Fibroblast of lung (primary cell): ENCODE measurements around the gene HAUS7.

ENCODE experiments used
- CTCF ChIP-seq, 2 donors: IDR thresholded peaks in 1 of 2; conservative IDR thresholded peaks in 1 of 2; 1 replicate in 1 of 2; 2 replicates in 1 of 2; pipeline ENCODE4 v1.5.1; 2011 to 2012; ENCODE audit warnings: low read length in 2 of 2, control low read depth in 1 of 2, inconsistent platforms in 1 of 2, low read depth in 1 of 2, mild to moderate bottlenecking in 1 of 2
- EZH2 ChIP-seq: IDR thresholded peaks from 2 replicates; pipeline ENCODE4 v1.5.1; 2012; ENCODE audit warnings: low read length, control low read depth, mild to moderate bottlenecking; ENCODE audit errors: missing control alignments

GRCh38 chrX:153463031-153463430 lies 7.3 kb downstream of the HAUS7 start:
- TF ChIP-seq CTCF (conservative IDR thresholded peaks at IDR 0.05 in 1 of 2, IDR thresholded peaks at IDR 0.05 in 1 of 2; ENCODE audit: low read depth in 1 of 2, low read length in 2 of 2) (no peak), EZH2 (no peak)
